HCT116 (cell line): ENCODE measurements around the gene SLC25A45. TPM values are rescaled to one million over a fixed set of nuclear protein-coding genes. Genes with fewer than 3 reads are reported as not detected.

Source experiments
- ATAC-seq: fragments of 200-7000 bp; cut with Tn5 transposase; 2 replicates; pipeline ENCODE4 v1.9.1; 2020; ENCODE audit warnings: mild to moderate bottlenecking, moderate library complexity
- BruUV-seq: library from RNA; stranded (reverse); fragments of 400-500 nt; replicated peaks from 2 replicates; lab custom pipeline; 2021; lab: Mats Ljungman, UMichigan
- CTCF ChIA-PET: fragments of 300-600 bp; sonication (Branson Sonifier 250); formaldehyde crosslinking; loops from one replicate; lab custom pipeline; 2021; ENCODE audit warnings: antibody characterized with exemption; lab: Charles Lee
- POLR2A ChIA-PET: fragments of 300-600, 350-600 bp; sonication (Branson Sonifier 250); formaldehyde crosslinking; loops from one replicate; lab custom pipeline; 2021; ENCODE audit warnings: antibody characterized with exemption; lab: Charles Lee
- RAD21 ChIA-PET, 2 experiments: fragments of 300-600 bp; sonication (Branson Sonifier 250); formaldehyde crosslinking; loops; one replicate each; lab custom pipeline; 2023; ENCODE audit warnings: low total read pairs in 2 of 2; ENCODE audit not compliant: uncharacterized antibody in 2 of 2, unreplicated experiment in 2 of 2, low non-redundant PET in 1 of 2; lab: Charles Lee
- DNase-seq: peaks from one replicate; pipeline ENCODE4 v3.0.0-alpha.2; 2010; ENCODE audit warnings: low read depth, low spot score
- H2AFZ ChIP-seq: fragments of 200-600 bp; shearing (Covaris generic), sonication (generic); 2 replicates; pipeline ENCODE4 v1.6.1; 2017; ENCODE audit warnings: low read depth, mixed run types, mixed read lengths, antibody characterized with exemption, low read length; ENCODE audit not compliant: poor library complexity, severe bottlenecking
- H3K27ac ChIP-seq: 2 replicates; pipeline ENCODE4 v1.5.1; 2012; ENCODE audit warnings: low read depth, low read length
- H3K27me3 ChIP-seq: fragments of 200-600 bp; sonication (generic); 2 replicates; pipeline ENCODE4 v1.6.1; 2016; ENCODE audit warnings: mixed run types, low read length, mixed read lengths; ENCODE audit not compliant: insufficient read depth
- H3K36me3 ChIP-seq, 2 experiments: fragments of 200-500 bp in 1 of 2; fragments of 200-600 bp in 1 of 2; sonication (Bioruptor generic) in 1 of 2; sonication (generic) in 1 of 2; 2 replicates each; pipeline versions ENCODE4 v1.5.1 to v1.6.1; 2014 to 2016; ENCODE audit warnings: low read length in 2 of 2, inconsistent platforms in 1 of 2, mixed read lengths in 1 of 2, mixed run types in 1 of 2; ENCODE audit not compliant: insufficient read depth in 2 of 2, control insufficient read depth in 1 of 2
- H3K4me1 ChIP-seq, 2 experiments: fragments of 200-600 bp in 1 of 2; sonication (generic) in 1 of 2; 2 replicates each; pipeline versions ENCODE4 v1.5.1 to v1.6.1; 2012 to 2017; ENCODE audit warnings: low read length in 2 of 2, inconsistent platforms in 1 of 2, mild to moderate bottlenecking in 1 of 2, mixed read lengths in 1 of 2, mixed run types in 1 of 2, moderate library complexity in 1 of 2; ENCODE audit not compliant: insufficient read depth in 2 of 2, control insufficient read depth in 1 of 2
- H3K4me2 ChIP-seq: fragments of 200-600 bp; sonication (generic); 2 replicates; pipeline ENCODE4 v1.6.1; 2017; ENCODE audit warnings: mixed run types, low read length, mixed read lengths
- H3K4me3 ChIP-seq, 2 experiments: fragments of 200-600 bp in 1 of 2; sonication (generic) in 1 of 2; replicated peaks in 1 of 2; 2 replicates each; pipeline ENCODE4 v1.5.1; 2011 to 2016; ENCODE audit warnings: low read length in 2 of 2, control low read depth in 1 of 2, low read depth in 1 of 2, mild to moderate bottlenecking in 1 of 2, mixed read lengths in 1 of 2, mixed run types in 1 of 2
- H3K79me2 ChIP-seq: fragments of 200-600 bp; sonication (generic); 2 replicates; pipeline ENCODE4 v1.6.1; 2017; ENCODE audit warnings: mild to moderate bottlenecking, mixed run types, low read length, moderate library complexity, mixed read lengths; ENCODE audit not compliant: insufficient read depth
- H3K9ac ChIP-seq: fragments of 200-600 bp; sonication (generic); 2 replicates; pipeline ENCODE4 v1.6.1; 2016; ENCODE audit warnings: low read length, mixed read lengths
- H3K9me2 ChIP-seq: fragments of 200-600 bp; sonication (generic), shearing (Covaris generic); 2 replicates; pipeline ENCODE4 v1.6.1; 2017; ENCODE audit warnings: mixed run types, mild to moderate bottlenecking, moderate library complexity; ENCODE audit not compliant: insufficient read depth
- H3K9me3 ChIP-seq, 2 experiments: fragments of 200-500 bp in 1 of 2; fragments of 200-600 bp in 1 of 2; sonication (Bioruptor generic) in 1 of 2; sonication (generic) in 1 of 2; 2 replicates each; pipeline ENCODE4 v1.6.1; 2014 to 2017; ENCODE audit warnings: low read length in 2 of 2, mixed read lengths in 2 of 2, inconsistent platforms in 1 of 2, low read depth in 1 of 2, mild to moderate bottlenecking in 1 of 2, mixed run types in 1 of 2, moderate library complexity in 1 of 2; ENCODE audit not compliant: control insufficient read depth in 1 of 2, insufficient read depth in 1 of 2
- H4K20me1 ChIP-seq: fragments of 200-600 bp; sonication (generic), shearing (Covaris generic); 2 replicates; pipeline ENCODE4 v1.6.1; 2017; ENCODE audit warnings: mixed run types, mild to moderate bottlenecking, moderate library complexity; ENCODE audit not compliant: insufficient read depth
- EZH2phosphoT487 ChIP-seq: fragments of 200-600 bp; IDR thresholded peaks from 2 replicates; pipeline ENCODE4 v1.6.1; 2018; ENCODE audit warnings: antibody characterized with exemption, borderline replicate concordance
- JUND ChIP-seq: IDR thresholded peaks from 2 replicates; pipeline ENCODE4 v1.6.1; 2012
- POLR2AphosphoS5 ChIP-seq: IDR thresholded peaks from 2 replicates; pipeline ENCODE4 v1.6.1; 2011; ENCODE audit warnings: mild to moderate bottlenecking, low read depth, low read length, moderate library complexity
- SIN3A ChIP-seq: IDR thresholded peaks from 2 replicates; pipeline ENCODE4 v1.6.1; 2012; ENCODE audit warnings: low read depth
- ZBTB33 ChIP-seq: IDR thresholded peaks from 2 replicates; pipeline ENCODE4 v1.6.1; 2011; ENCODE audit warnings: mild to moderate bottlenecking, low read length, moderate library complexity; ENCODE audit not compliant: insufficient replicate concordance; ENCODE audit errors: extremely low read depth
- intact Hi-C: fragments of 100-400 bp; cut with micrococcal nuclease; formaldehyde crosslinking; loops from 2 replicates; pipeline ENCODE4 v1.10.0; 2022
- total RNA-seq: library from RNA; stranded (reverse); gene quantifications from one replicate; pipeline ENCODE4 v1.2.1, GENCODE V29; 2021; ENCODE audit not compliant: unreplicated experiment

Gene SLC25A45
- total RNA-seq, 1 experiment from 2014 or later = 3.9 TPM

GRCh38 chr11:65386307-65387140 lies 4.1 kb upstream of the SLC25A45 start, which contains the start of gene FRMD8:
TSS of gene FRMD8 (plus strand) at chr11:65386637. CDS start at chr11:65387037, 400 bp downstream.
- CTCF ChIA-PET = no interaction called here
- no peak for TF ChIP-seq SIN3A
- TF ChIP-seq JUND = no peak
- TF ChIP-seq POLR2AphosphoS5 = peak; percentile 89
- no peak for TF ChIP-seq ZBTB33
- no peak for TF ChIP-seq EZH2phosphoT487
- Histone ChIP-seq H3K27me3 (no peaks in the 10 kb centered on the region), H3K4me2 (peak within 1 kb of the TSS; percentile 99), H4K20me1 (no peaks in the 10 kb centered on the region), H3K4me3 (peak within 1 kb of the TSS; percentile 92 to 93), H3K9me2 (no peaks in the 10 kb centered on the region), H3K9ac (peak within 1 kb of the TSS; percentile 88), H3K4me1 (peaks cover 36 to 71% of the 10 kb centered on the region in 2 experiments), H3K27ac (peak within 1 kb of the TSS; percentile 76), H3K9me3 (no peaks in the 10 kb centered on the region), H3K79me2 (peaks cover 21% of the 10 kb centered on the region; the same call in 1 of the 2 replicates), H3K36me3 (peaks cover 0 to 11% of the 10 kb centered on the region in 2 experiments; a peak in 3 of 4 replicates), H2AFZ (no peak within 1 kb of the TSS)
- POLR2A ChIA-PET = interaction anchor here (0.8 to 1.0 kb wide), 3 partner anchors 15 to 107 kb away, joined by 3 read pairs; no protein-coding TSS in a partner anchor
- BruUV-seq = TSS peak; percentile 72
- ATAC-seq (peak; percentile 53), DNase-seq (peak; percentile 24)
- intact Hi-C loops = no loop called here
- RAD21 ChIA-PET = no interaction called here
